GM21423 (cell line): Measurements from ENCODE around the gene FKBP9.

Experiments used
- ATAC-seq: cut with Tn5 transposase; IDR thresholded peaks from one replicate; pipeline ENCODE4 v1.9.1; 2021; ENCODE audit warnings: mild to moderate bottlenecking, moderate library complexity; ENCODE audit not compliant: unreplicated experiment

The FKBP9 gene

DNA sequence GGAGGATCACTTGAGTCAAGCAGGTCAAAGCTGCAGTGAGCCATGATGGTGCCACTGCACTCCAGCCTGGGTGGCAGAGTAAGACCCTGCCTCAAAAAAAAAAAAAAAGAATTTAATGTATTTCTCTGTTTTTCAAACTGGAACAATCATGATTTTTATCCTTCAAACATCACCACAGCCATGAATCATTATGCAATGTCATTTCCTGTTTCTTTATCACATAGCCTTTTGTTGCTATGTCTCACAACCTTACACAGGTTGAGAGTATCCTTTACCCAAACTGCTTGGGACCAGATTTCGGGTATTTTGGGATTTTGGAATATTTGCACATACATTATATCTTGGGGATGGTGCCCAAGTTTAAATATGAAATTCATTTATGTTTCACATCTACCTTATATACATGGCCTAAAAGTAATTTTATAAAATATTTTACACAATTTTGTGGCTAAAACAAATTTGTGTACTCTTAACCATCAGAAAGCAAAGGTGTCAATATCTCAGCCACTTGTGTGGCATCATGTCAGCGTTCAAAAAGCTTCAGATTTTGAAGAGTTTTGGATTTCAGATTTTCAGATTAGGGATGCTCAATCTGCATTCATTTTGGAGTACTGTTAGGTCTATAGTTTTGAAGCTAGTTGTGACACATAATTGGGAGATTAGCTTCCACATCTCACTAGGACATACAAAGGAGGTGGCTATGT, 97.2 kb downstream of the FKBP9 start:
- ATAC-seq, result no peak

DNA sequence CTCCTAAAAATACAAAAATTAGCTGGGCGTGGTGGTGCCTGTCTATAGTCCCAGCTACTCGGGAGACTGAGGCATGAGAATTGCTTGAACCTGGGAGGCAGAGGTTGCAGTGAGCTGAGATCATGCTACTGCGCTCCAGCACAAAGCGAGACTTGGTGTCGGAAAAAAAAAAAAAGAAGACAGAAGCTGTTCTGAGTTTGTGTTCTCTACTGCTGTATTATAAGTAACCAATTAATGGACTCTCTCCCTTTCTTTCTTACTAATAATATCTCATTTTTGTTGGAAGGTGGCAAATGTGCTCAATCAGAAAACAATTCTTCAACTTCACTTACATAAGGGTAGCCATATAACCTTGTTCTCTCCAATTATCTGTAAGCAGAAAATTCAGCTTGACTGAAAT, 97.9 kb downstream of the FKBP9 start:
- ATAC-seq, result no peak
